GM18519 (cell line): ENCODE results near the gene THNSL1.
A peak's percentile ranks its signal among the peaks of the same experiment; 100 is the strongest.
"Not testable (repeated sequence)": the region's sequence is repeated elsewhere in the genome, so short reads cannot be mapped to it uniquely, and the experiment has no call there.

Experiments used
- ATAC-seq: cut with Tn5 transposase; IDR thresholded peaks from one replicate; pipeline ENCODE4 v1.9.1; 2021; ENCODE audit warnings: mild to moderate bottlenecking, moderate library complexity; ENCODE audit not compliant: unreplicated experiment, low FRiP score

The THNSL1 gene

GRCh38 chr10:25016376-25017153 lies at the start of gene THNSL1:
Gene THNSL1 (plus strand): TSS chr10:25016612. CDS start chr10:25023224, 6,612 bp downstream.
- ATAC-seq: peak; percentile 99

- ATAC-seq: no peak
Measured at GRCh38 chr10:24966962-24967481, 49.4 kb upstream of the THNSL1 start.

GRCh38 chr10:24968349-24968748 lies 48.1 kb upstream of the THNSL1 start:
- no peak for ATAC-seq

GRCh38 chr10:24968951-24969350 lies 47.5 kb upstream of the THNSL1 start:
- not testable (repeated sequence) for ATAC-seq

- ATAC-seq: no peak
Measured at GRCh38 chr10:24969841-24970281, 46.6 kb upstream of the THNSL1 start.

GRCh38 chr10:24971374-24971773 lies 45.0 kb upstream of the THNSL1 start:
- ATAC-seq: no peak

- no peak for ATAC-seq
Measured at GRCh38 chr10:24973163-24973562, 43.2 kb upstream of the THNSL1 start.

- ATAC-seq: no peak
Measured at GRCh38 chr10:24974976-24975375, 41.4 kb upstream of the THNSL1 start.

GRCh38 chr10:24979685-24980084 lies 36.7 kb upstream of the THNSL1 start:
- ATAC-seq: no peak

- ATAC-seq: no peak
Measured at GRCh38 chr10:24981161-24981710, 35.2 kb upstream of the THNSL1 start.

GRCh38 chr10:24982319-24983112 lies 33.9 kb upstream of the THNSL1 start:
- ATAC-seq: no peak

GRCh38 chr10:24983130-24983529 lies 33.3 kb upstream of the THNSL1 start:
- ATAC-seq: no peak

GRCh38 chr10:24983946-24984345 lies 32.5 kb upstream of the THNSL1 start:
- no peak for ATAC-seq

GRCh38 chr10:24984906-24985305 lies 31.5 kb upstream of the THNSL1 start:
- ATAC-seq: no peak

- no peak for ATAC-seq
Measured at GRCh38 chr10:24988831-24989640, 27.4 kb upstream of the THNSL1 start.

- no peak for ATAC-seq
Measured at GRCh38 chr10:24989867-24990266, 26.5 kb upstream of the THNSL1 start.

- ATAC-seq: no peak
Measured at GRCh38 chr10:24991298-24991697, 25.1 kb upstream of the THNSL1 start.

- no peak for ATAC-seq
Measured at GRCh38 chr10:24992512-24993133, 23.8 kb upstream of the THNSL1 start.

- no peak for ATAC-seq
Measured at GRCh38 chr10:24993237-24993958, 23.0 kb upstream of the THNSL1 start.
